Epithelial cell of esophagus (primary cell): ENCODE measurements around the gene ATP8B4.

ENCODE experiments used
- DNase-seq: peaks from one replicate; pipeline ENCODE4 v3.0.0; 2010; ENCODE audit warnings: low read depth
- H3K4me3 ChIP-seq: 2 replicates; pipeline ENCODE4 v1.5.1; 2011; ENCODE audit warnings: mild to moderate bottlenecking, low read length, control low read depth
- CTCF ChIP-seq: IDR thresholded peaks from 2 replicates; pipeline ENCODE4 v1.5.1; 2011; ENCODE audit warnings: low read depth, mild to moderate bottlenecking, low read length, control low read depth, inconsistent platforms; ENCODE audit not compliant: insufficient read depth; ENCODE audit errors: missing control alignments

The ATP8B4 gene

DNA sequence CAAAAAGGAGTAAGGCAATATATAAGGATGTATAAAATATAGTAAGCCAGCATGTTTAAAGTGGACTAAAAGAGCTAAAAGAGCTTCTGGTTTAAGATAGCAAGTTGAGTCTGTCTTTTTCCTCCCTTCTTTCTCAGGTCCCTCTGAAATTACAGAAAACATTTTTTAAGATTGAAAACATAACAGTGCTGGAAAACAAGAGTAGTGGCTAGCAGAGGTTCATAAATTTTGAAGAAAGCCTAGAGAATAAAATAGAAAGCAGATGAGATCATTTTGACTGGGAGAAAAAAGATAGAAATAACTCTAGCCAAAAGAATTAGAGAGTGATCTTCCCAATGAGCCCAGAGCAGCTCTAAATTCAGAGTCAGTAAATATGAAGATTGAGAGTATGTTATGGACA is 41.9 kb downstream of the ATP8B4 start:
- no peak overlapping the region for H3K4me3 ChIP-seq
- TF ChIP-seq CTCF, result no peak
- no peak for DNase-seq

DNA sequence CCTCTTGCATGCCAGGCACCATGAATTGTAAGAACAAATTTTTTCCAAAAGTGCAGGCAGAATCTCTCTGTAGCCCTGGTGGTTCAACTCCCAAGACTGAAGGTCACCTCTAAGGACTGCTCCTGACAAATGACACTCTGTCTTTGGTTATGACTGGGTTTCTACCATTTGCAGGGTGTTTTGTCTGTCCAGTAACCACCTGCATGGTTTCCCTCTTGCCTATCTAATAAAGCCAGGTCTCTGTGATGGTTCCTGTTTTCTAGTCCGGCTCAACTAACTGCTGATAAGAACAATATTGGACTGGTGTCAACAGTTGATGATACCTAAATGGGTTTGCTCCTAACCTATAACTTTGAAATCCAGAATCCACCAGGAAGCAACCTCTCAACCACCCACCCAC is 43.7 kb downstream of the ATP8B4 start:
- DNase-seq, result no peak
- no peak for TF ChIP-seq CTCF
- H3K4me3 ChIP-seq, result no peak overlapping the region

- no peak for TF ChIP-seq CTCF
- no peak for DNase-seq
- no peak overlapping the region for H3K4me3 ChIP-seq
Measured at GRCh38 chr15:50071551-50072258, 47.3 kb downstream of the ATP8B4 start.

DNA sequence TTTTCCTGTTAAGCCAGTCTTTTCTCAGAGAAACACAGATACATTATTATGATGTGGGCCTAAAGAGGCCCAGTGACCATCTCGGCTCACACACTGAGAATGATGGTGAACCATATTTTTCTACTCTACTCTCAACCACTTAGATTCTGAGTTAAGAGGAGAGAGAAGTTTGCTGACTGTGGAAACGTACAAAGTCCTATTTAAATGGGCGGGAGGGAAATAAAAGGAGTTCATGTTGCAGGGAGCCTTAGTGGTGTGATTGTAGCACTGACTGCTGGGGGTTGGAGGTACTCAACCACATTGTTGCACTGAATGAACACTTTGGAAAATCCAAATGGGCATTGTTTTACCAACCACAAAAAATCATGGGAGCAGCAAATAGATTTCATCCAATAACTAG is 51.0 kb downstream of the ATP8B4 start:
- no peak overlapping the region for H3K4me3 ChIP-seq
- DNase-seq, result no peak
- TF ChIP-seq CTCF, result no peak

DNA sequence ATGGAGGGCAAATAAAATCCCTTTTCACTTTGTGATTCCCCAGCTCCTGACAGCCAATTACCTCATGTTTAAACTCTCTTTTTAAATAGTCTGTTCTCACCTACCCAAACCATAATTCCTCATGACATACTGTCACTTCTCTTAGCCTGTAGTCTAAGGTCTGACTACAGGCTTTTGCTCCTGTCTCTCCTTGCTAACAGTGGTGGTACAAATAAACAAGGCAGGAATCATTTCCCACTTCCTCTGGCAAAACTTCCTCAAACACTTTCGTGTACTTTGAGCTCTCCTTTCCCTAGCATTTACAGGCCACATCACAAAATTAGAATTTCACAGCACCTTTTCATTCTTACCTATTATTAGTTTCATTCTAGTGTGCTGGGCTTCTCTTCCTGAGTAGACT is 51.8 kb downstream of the ATP8B4 start:
- TF ChIP-seq CTCF, result no peak
- no peak overlapping the region for H3K4me3 ChIP-seq
- DNase-seq, result no peak

GRCh38 chr15:50066666-50067065 is 52.4 kb downstream of the ATP8B4 start:
- no peak for DNase-seq
- no peak for TF ChIP-seq CTCF
- no peak overlapping the region for H3K4me3 ChIP-seq

- no peak for TF ChIP-seq CTCF
- no peak overlapping the region for H3K4me3 ChIP-seq
- peak; percentile 24 for DNase-seq
Measured at GRCh38 chr15:50066202-50066601, 52.8 kb downstream of the ATP8B4 start.
